ENCODE results near the gene ERVH48-1. TPM values are rescaled to one million over a fixed set of nuclear protein-coding genes. Genes with fewer than 3 reads are reported as not detected.
A peak's percentile ranks its signal among the peaks of the same experiment; 100 is the strongest.
"Not testable (repeated sequence)": the region's sequence is repeated elsewhere in the genome, so short reads cannot be mapped to it uniquely, and the experiment has no call there.

The ERVH48-1 gene
- total RNA-seq, 1 experiment from 2014 or later, result 0.05 TPM

DNA sequence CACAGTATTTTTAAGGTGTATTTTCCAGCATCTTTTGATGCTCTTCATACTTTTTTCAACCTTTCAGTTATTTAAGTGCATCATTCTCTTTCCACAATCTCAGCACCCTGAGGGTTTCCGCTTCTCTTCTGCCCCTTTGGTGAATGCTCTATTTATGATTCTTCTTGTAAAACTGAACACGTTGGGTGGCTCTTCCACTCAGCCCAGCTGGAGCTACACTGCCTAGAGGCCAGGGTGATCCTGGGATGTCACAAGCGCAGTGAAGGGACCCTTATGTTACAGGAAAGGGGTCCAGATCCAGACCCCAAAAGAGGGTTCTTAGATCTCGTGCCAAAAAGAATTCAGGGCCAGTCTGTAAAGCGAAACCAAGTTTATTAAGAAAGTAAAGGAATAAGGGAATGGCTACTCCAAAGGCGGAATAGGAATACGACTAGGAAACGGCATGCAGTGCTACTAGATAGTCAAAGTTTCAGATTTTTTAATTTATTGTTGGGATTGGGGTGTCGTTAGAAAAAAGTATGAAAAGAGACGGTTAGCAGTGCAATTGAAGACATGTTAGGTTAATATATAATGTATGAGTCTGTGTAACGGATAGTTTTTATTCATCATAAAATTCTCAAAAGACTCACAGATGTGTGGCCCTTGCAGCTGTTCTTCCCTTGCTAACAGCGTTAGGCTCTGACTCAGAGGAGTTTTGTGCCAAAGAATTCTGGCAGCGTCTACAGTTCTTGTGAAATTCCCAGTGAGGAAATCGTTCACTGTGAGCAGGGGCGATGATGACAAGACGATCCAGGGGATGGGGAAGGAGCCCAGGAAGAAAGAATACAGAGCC, 14.4 kb upstream of the ERVH48-1 start:
- BruUV-seq (replicated peaks), result no TSS peak
- intact Hi-C loops (cut with micrococcal nuclease; ENCODE audit: unreplicated experiment) (no loop called here), in situ Hi-C loops (cut with HindIII; ENCODE audit: low pct_unique_long_range_greater_than_20kb, low sequenced_read_pairs) (no loop called here)
- peak overlapping the region; percentile 29; the same call in 1 of the 2 replicates for H3K27ac ChIP-seq (ENCODE audit: low read length)
- H3K9me3 ChIP-seq (ENCODE audit: control insufficient read depth, insufficient read depth, low read depth, low read length), result no peaks in the 10 kb centered on the region
- H3K4me1 ChIP-seq (ENCODE audit: control insufficient read depth, insufficient read depth, low read length), result 0 out of 2 replicates have a peak, but pooled peaks cover 9% of the 10 kb centered on the region
- peak overlapping the region in 1 of 2 experiments; percentile 14; a peak in 1 of 4 replicates for H3K4me3 ChIP-seq (ENCODE audit: low read depth in 2 of 2, low read length in 2 of 2)
- peak; percentile 67 for DNase-seq (ENCODE audit: low read depth, low spot score)
- H3K27me3 ChIP-seq (ENCODE audit: control insufficient read depth, insufficient read depth, low read length), result no peaks in the 10 kb centered on the region
- ATAC-seq, result peak; percentile 94
- ChIA-PET POLR2A (no interaction called here), CTCF (no interaction called here)
- H3K36me3 ChIP-seq (ENCODE audit: control insufficient read depth, insufficient read depth, low read length), result no peaks in the 10 kb centered on the region
- no peak for TF ChIP-seq SIN3A (IDR thresholded peaks at IDR 0.05; ENCODE audit: borderline replicate concordance, insufficient read depth, low read depth, low read length)
- TF ChIP-seq CTCF (IDR thresholded peaks at IDR 0.05), result no peak
- no peak for TF ChIP-seq TCF7L2 (IDR thresholded peaks at IDR 0.05; ENCODE audit: low read depth, low read length)
- TF ChIP-seq, protein P1, sequence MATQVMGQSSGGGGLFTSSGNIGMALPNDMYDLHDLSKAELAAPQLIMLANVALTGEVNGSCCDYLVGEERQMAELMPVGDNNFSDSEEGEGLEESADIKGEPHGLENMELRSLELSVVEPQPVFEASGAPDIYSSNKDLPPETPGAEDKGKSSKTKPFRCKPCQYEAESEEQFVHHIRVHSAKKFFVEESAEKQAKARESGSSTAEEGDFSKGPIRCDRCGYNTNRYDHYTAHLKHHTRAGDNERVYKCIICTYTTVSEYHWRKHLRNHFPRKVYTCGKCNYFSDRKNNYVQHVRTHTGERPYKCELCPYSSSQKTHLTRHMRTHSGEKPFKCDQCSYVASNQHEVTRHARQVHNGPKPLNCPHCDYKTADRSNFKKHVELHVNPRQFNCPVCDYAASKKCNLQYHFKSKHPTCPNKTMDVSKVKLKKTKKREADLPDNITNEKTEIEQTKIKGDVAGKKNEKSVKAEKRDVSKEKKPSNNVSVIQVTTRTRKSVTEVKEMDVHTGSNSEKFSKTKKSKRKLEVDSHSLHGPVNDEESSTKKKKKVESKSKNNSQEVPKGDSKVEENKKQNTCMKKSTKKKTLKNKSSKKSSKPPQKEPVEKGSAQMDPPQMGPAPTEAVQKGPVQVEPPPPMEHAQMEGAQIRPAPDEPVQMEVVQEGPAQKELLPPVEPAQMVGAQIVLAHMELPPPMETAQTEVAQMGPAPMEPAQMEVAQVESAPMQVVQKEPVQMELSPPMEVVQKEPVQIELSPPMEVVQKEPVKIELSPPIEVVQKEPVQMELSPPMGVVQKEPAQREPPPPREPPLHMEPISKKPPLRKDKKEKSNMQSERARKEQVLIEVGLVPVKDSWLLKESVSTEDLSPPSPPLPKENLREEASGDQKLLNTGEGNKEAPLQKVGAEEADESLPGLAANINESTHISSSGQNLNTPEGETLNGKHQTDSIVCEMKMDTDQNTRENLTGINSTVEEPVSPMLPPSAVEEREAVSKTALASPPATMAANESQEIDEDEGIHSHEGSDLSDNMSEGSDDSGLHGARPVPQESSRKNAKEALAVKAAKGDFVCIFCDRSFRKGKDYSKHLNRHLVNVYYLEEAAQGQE (IDR thresholded peaks at IDR 0.05; ENCODE audit: insufficient read depth in 1 of 2, low read depth in 2 of 2, low read length in 1 of 2), result no peak
- no peak for TF ChIP-seq POLR2AphosphoS5 (IDR thresholded peaks at IDR 0.05; ENCODE audit: low read depth, low read length)

GRCh38 chr21:42938606-42938995, 13.2 kb upstream of the ERVH48-1 start:
- ChIA-PET CTCF (interaction anchor here (0.7 kb wide), 1 partner anchor 19 kb away, joined by 3 read pairs; no protein-coding TSS in a partner anchor), POLR2A (interaction anchor here (0.6 kb wide), 1 partner anchor 94 kb away, joined by 13 read pairs; no protein-coding TSS in a partner anchor)
- intact Hi-C loops (cut with micrococcal nuclease; ENCODE audit: unreplicated experiment); in situ Hi-C loops (cut with HindIII; ENCODE audit: low pct_unique_long_range_greater_than_20kb, low sequenced_read_pairs); H3K4me1 ChIP-seq (ENCODE audit: control insufficient read depth, insufficient read depth, low read length); BruUV-seq (replicated peaks); H3K9me3 ChIP-seq (ENCODE audit: control insufficient read depth, insufficient read depth, low read depth, low read length); ATAC-seq; H3K27ac ChIP-seq (ENCODE audit: low read length); H3K4me3 ChIP-seq (ENCODE audit: low read depth in 2 of 2, low read length in 2 of 2); H3K36me3 ChIP-seq (ENCODE audit: control insufficient read depth, insufficient read depth, low read length); DNase-seq (ENCODE audit: low read depth, low spot score); H3K27me3 ChIP-seq (ENCODE audit: control insufficient read depth, insufficient read depth, low read length): not testable (repeated sequence)
